AG10803 (cell line): ENCODE results near the gene UBE2Q1.

Experiments used
- DNase-seq: peaks from one replicate; pipeline ENCODE4 v3.0.0; 2010; ENCODE audit warnings: low read depth
- H3K4me3 ChIP-seq: 2 replicates; pipeline ENCODE4 v1.5.1; 2011; ENCODE audit warnings: mild to moderate bottlenecking, low read length, control low read depth
- TF ChIP-seq, protein P1 (sequence below): conservative IDR thresholded peaks from 2 replicates; pipeline ENCODE4 v1.5.1; 2011; ENCODE audit warnings: mild to moderate bottlenecking, low read length, control low read depth, inconsistent platforms

The UBE2Q1 gene

GRCh38 chr1:154572468-154573167, 14.2 kb upstream of the UBE2Q1 start:
- TF ChIP-seq, protein P1, sequence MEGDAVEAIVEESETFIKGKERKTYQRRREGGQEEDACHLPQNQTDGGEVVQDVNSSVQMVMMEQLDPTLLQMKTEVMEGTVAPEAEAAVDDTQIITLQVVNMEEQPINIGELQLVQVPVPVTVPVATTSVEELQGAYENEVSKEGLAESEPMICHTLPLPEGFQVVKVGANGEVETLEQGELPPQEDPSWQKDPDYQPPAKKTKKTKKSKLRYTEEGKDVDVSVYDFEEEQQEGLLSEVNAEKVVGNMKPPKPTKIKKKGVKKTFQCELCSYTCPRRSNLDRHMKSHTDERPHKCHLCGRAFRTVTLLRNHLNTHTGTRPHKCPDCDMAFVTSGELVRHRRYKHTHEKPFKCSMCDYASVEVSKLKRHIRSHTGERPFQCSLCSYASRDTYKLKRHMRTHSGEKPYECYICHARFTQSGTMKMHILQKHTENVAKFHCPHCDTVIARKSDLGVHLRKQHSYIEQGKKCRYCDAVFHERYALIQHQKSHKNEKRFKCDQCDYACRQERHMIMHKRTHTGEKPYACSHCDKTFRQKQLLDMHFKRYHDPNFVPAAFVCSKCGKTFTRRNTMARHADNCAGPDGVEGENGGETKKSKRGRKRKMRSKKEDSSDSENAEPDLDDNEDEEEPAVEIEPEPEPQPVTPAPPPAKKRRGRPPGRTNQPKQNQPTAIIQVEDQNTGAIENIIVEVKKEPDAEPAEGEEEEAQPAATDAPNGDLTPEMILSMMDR, result no peak
- DNase-seq, result no peak
- no peak overlapping the region for H3K4me3 ChIP-seq

DNA sequence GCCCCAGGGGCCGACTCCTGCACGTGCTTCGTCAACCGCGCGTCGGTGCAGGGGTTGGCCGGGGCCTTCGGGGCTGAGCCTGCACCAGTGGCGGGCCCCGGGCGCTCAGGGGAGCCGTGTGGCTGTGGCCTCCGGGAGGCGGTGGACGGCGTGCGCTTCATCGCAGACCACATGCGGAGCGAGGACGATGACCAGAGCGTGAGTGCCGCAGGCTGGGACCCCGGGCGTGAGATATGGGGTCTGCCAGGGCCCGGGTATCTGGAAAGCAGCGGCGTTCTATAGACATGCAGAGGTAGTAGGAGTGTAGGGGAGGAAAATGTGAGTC, 13.5 kb upstream of the UBE2Q1 start:
- DNase-seq, result no peak
- TF ChIP-seq, protein P1, result no peak
- no peak overlapping the region for H3K4me3 ChIP-seq

GRCh38 chr1:154571244-154571963, 12.9 kb upstream of the UBE2Q1 start:
- TF ChIP-seq, protein P1, result no peak
- no peak for DNase-seq
- H3K4me3 ChIP-seq, result no peak overlapping the region

DNA sequence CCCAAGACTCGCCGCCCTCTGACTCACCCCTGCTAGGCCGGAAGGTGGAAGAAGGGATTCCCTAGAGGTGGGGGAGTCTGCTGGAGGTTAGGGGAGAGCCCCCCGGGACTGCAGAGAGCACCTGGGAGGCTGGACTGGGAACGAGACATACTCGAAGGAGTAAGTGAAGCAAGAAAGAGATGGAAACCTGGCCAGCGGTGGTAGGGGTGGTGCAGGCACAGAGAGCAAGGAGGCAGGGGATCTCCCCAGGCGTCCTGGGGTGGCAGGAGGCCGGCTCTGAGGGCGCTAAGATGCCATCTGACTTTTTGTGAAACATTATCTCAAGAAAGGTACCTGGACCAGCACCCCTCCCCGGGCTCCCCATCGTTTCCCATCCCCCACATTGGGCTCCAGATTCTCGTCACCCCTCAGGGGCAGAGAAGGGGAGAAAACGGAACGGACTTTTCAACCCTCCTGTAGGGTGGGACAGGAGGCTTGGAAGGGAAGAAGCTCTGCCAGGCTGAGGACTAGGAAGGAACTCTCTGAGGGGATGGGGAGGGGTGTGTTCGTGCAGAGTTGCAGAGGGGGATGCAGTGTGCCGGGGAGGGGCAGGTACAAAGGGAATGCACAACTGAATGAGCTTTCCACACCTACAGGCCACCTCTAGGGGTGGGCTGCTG, 9.8 kb upstream of the UBE2Q1 start:
- TF ChIP-seq, protein P1, result no peak
- no peak overlapping the region; the same call in 1 of the 2 replicates for H3K4me3 ChIP-seq

DNA sequence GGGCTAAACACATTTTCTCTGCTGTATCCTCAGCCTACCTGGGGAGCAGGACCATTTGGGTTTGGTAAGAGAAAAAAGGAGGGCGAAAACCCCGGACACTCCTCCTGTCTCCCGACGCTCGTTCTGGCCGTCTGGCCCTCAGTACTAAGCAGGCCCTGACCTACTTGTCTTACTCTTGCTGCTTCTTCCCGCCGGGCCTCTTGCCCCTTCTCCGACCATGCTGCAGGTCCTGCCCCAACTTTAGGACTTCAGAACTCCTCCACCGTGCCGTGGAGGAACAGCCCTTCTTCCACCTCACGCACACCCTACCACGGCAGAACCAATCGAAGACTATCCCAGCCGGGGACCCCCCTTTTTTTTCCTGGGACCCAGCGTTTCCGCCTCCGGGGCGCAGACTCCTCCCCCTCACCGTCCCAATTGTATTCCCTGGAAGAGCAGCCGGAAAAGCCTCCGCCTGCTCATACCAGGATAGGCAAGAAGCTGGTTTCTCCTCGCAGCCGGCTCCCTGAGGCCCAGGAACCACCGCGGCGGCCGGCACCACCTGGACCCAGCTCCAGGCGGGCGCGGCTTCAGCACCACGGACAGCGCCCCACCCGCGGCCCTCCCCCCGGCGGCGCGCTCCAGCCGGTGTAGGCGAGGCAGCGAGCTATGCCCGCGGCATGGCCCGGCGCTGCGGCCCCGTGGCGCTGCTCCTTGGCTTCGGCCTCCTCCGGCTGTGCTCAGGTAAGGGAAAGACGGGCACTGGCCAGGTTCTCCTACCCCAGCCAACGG, 9.1 kb upstream of the UBE2Q1 start, which contains the start of gene CHRNB2:
CHRNB2 (plus strand) TSS at position 393 of the 771 bp plus-strand sequence; CDS start at position 660, 267 bp downstream.
- DNase-seq, result peak; percentile 18
- H3K4me3 ChIP-seq, result no peak within 1 kb of the TSS; the same call in 1 of the 2 replicates
- TF ChIP-seq, protein P1, result no peak

More for the DNA sequence above, 9.8 kb upstream of the UBE2Q1 start:
- DNase-seq, result no peak

GRCh38 chr1:154565876-154566275, 7.4 kb upstream of the UBE2Q1 start:
- DNase-seq, result no peak
- no peak overlapping the region for H3K4me3 ChIP-seq
- TF ChIP-seq, protein P1, result no peak
